GM21619 (cell line): ENCODE measurements around the gene CDKL1.
"Not testable (repeated sequence)": the region's sequence is repeated elsewhere in the genome, so short reads cannot be mapped to it uniquely, and the experiment has no call there.

ENCODE experiments used
- ATAC-seq: cut with Tn5 transposase; IDR thresholded peaks from one replicate; pipeline ENCODE4 v1.9.1; 2021; ENCODE audit not compliant: unreplicated experiment

The CDKL1 gene

GRCh38 chr14:50335989-50336824 lies 60.5 kb downstream of the CDKL1 start:
- no peak for ATAC-seq

DNA sequence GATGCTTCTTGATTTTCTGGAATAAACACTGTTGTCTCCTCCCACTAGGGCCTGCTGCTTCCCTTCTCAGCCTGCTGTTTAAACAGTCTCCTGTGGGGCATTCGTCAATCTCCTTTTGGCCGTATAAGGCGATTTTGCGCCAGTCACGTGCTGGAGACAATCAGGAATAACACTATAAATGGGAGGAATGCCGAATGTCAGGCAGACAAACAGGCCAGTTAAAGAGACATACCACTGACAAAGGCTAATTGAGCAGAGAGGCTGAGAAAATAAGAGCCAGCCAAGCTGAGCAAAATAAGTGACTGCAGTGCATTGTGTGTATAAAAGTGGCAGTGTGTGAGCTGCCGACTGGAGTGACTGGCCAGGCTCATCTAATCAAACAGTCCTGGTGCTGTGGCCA lies 61.3 kb downstream of the CDKL1 start:
- no peak for ATAC-seq

DNA sequence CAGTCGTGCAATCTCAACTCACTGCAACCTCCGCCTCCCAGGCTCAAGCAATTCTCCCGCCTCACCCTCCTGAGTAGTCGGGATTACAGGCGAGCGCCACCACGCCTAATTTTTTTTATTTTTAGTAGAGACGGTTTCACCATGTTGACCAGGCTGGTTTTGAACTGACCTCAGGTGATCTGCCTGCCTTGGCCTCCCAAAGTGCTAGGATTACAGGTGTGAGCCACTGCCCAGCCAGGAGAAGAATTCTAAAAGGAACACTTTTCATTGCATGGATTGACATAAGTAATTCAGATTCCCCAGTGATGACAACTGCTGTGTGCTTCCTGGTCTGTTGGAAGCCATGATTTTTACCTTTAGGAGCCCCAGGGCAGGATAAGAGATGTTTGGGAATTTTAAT lies 62.5 kb downstream of the CDKL1 start:
- no peak for ATAC-seq

GRCh38 chr14:50333014-50333509 lies 63.6 kb downstream of the CDKL1 start:
- ATAC-seq, result no peak

GRCh38 chr14:50331596-50331995 lies 65.1 kb downstream of the CDKL1 start:
- ATAC-seq, result no peak

- peak; percentile 84 for ATAC-seq
Measured at GRCh38 chr14:50321009-50321660, 75.5 kb downstream of the CDKL1 start.

DNA sequence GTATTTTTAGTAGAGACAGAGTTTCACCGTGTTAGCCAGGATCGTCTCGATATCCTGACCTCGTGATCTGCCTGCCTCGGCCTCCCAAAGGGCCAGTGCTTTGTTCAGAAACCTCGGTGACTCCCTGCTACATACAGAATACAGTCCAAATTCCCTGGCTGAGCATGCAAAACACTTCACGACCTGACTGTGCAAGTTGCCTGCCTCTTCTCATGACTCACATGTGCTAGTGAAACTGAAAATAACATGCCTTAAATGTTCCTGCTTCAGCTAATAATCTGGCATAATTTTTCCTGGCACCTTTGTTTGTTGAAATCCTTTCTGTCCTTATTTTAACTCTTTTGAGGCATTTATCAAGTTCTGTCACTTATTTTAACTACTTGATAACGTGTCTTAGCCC lies 76.4 kb downstream of the CDKL1 start:
- ATAC-seq, result peak; percentile 40

- no peak for ATAC-seq
Measured at GRCh38 chr14:50319721-50320120, 77.0 kb downstream of the CDKL1 start.

DNA sequence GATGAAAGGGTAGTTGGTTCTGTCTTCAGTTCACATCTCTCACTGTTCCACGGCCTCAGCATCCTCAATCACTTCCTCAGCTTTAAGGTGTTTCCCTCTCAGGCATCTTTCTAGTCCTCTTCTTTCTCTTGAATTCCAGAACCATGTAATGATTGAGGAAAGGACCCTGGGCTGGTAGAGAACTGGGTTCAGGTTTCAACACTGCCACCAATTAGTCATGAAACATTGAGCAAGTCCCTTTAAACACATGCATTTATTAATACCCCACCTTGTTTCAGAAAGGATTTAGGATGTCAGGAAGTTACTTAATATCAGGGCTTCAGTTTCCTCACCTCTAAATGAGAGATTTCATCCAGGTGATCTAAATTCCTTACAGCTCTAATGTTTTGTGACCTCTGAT lies 77.4 kb downstream of the CDKL1 start:
- no peak for ATAC-seq

DNA sequence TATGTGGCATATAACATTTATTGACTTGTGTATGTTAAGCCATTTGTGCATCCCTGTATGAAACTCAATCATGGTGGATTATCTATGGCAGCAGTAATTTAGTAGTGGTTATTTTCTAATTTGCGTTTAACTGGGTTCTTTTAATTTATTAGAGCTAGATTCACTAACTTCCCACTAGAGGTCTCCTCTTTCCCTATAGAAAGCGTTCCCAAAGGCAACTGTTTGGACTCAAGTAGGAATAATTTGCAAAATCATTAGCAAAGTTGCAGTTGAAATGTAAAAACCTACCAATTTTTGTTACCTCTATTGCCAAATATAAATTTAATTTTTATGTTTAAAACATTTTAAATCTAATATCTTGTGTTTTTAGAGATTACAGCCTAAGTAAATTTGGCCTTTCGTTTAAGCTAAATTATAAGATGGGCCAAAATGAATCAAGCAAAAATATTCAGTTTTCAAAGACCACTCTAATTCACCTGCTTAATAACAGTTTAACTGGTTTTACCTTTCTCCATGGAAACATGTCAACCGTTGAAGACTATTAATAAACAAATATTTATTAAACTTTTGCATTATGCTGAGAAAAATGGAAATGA lies 78.6 kb downstream of the CDKL1 start:
- ATAC-seq, result no peak

DNA sequence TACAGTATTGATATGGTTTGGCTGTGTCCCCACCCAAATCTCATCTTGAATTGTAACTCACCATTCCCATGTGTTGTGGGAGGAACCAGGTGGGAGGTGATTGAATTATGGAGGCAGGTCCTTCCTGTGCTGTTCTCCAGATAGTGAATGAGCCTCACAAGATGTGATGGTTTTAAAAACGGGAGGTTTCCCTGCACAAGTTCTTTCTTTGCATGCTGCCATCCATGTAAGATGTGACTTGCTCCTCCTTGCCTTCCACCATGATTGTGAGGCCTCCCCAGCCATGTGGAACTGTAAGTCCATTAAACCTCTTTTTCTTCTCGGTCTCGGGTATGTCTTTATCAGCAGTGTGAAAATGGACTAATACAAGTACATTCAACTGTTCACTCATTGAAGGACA lies 82.6 kb downstream of the CDKL1 start:
- not testable (repeated sequence) for ATAC-seq

DNA sequence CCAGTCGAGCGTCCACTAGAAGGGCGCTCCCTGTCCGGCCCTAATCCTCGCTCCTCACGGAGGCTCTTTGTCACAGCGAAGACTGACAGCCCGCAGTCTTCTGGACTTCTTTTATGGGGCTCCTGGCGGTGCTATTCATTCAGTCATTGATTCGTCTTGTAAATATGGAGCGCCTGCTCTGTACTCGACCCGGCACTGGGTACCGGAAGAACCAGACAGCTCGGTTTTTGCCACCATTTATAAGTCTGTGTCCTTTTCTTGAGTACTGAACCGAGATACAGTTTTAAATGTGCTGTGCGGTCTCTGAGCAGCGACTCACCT lies 84.0 kb downstream of the CDKL1 start:
- ATAC-seq, result peak; percentile 23

DNA sequence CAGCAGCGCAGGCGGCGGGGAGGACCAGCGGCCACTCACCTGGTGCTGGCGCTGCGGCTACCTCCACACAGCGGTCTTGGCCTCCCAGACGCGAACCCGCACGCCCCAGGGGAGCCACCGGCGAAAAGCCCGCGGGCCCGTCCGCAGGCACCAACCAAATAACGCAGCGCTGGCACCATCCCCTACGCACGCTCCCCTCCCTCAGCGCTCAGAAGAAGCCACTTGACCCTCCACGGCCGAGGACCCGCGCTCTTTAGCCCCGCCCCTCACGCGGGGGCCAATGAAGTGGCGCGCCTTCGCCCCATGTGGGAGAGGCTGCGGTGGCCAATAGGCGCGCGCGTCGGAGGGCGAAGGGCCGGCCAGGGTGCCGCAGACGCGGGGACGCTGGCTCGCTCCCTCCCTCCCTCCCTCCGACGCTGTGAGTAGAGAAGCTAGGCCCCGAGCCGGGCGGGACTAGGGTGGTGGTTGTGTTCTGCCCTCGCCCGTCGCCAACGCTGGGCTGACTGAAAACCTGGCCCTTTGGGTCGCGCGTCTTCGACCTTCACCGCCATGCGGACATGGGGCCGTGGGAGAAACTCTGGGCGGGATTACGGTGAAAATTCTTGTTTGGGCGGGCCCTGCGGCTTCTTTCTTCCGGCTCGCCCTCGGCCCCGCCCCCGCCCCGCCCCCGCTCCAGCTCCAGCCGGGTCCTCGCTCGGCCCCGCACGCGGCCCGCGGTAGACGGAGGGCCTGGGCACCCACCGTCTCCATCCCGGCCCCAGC lies 84.5 kb downstream of the CDKL1 start, which contains the start of the genes DMAC2L and L2HGDH:
Gene DMAC2L (plus strand): TSS at position 353 of the 762 bp plus-strand sequence. CDS start 9,164 bp downstream, outside the sequence.
Gene L2HGDH (minus strand): TSS at position 258 of the 762 bp plus-strand sequence. CDS start 79 bp downstream, at position 179.
- peak; percentile 91 for ATAC-seq

- no peak for ATAC-seq
Measured at GRCh38 chr14:50311337-50311971, 85.2 kb downstream of the CDKL1 start.

DNA sequence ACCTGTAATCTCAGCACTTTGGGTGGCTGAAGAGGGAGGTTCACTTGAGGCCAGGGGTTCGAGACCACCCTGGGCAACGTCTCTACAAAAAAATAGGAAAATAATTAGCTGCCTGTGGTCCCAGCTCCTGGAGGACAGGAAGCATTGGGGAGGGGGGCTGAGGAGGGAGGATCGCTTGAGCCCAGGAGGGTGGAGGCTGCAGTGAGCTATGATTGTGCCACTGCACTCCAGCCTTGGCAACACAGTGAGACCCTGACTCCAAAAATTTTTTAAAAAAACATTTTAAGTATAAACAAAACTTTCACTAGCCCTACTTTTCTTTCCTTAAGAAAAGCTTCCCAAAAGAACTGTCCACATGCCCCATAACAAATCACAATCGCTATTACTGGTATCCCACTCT lies 86.2 kb downstream of the CDKL1 start:
- no peak for ATAC-seq

- no peak for ATAC-seq
Measured at GRCh38 chr14:50308363-50308915, 88.2 kb downstream of the CDKL1 start.

DNA sequence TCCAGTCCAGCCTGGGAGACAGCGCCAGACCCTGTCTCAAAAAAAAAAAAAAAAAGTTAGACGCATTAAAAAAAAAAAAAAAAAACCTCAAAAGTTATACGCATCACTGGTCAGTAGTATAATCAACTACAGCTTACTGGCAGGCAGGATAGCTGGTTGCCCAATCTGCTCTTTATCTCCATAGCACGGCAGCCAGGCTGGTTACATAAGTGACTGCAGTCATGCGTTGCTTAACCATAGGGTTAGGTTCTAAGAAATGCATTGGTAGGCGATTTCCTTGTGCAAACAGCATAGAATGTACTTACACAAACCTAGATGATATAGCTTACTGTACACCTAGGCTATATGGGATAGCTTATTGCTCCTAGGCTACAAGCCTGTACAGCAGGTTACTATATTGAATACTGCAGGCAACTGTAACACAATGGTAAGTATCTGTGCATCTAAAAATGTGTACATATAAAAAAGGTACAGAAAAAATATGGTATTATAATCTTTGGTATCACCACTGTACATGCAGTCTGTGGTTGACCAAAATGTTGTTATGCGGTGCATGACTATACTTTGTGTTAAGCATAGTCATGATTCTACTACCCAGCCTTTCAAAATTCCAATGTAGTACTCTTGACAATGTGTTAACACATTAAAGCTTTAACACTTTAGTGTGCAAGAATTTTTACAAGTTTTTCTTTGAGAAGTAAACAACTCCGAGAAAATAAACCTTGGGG lies 92.8 kb downstream of the CDKL1 start:
- no peak for ATAC-seq

GRCh38 chr14:50301914-50302313 lies 94.8 kb downstream of the CDKL1 start:
- no peak for ATAC-seq

GRCh38 chr14:50299585-50299984 lies 97.1 kb downstream of the CDKL1 start:
- no peak for ATAC-seq

- no peak for ATAC-seq
Measured at GRCh38 chr14:50290306-50290705, 106.4 kb downstream of the CDKL1 start.
